ENCODE measurements around the gene SH2D5. TPM values are rescaled to one million over a fixed set of nuclear protein-coding genes. Genes with fewer than 3 reads are reported as not detected.
"Not testable (repeated sequence)": the region's sequence is repeated elsewhere in the genome, so short reads cannot be mapped to it uniquely, and the experiment has no call there.

Gene SH2D5
- total RNA-seq, 2 experiments from 2014 or later: 1.3 to 1.6 TPM

DNA sequence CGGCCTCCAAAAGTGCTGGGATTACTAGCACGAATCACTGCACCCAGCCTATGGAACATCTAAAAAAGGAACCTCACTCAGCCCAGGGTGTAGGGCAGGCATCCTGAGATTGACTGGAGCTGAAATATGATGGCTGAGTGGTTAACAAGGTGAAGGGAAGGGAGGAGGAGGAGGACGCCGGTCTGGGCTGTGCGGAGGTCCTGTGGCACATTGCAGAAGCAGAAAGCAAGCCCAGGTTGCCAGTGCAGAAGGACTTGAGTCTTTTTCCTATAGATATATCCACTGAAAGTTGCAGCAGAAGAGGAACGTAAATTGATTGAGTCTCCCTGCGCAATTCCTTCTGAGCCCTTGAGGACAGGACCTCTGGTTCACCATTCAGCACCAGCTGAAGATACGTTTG, 13.2 kb downstream of the SH2D5 start:
- H3K4me3 Mint-ChIP-seq: no peak overlapping the region
- DNase-seq: no peak
- no peaks in the 10 kb centered on the region for H3K9me3 Mint-ChIP-seq
- peaks cover 28% of the 10 kb centered on the region for H3K27me3 Mint-ChIP-seq
- ChIA-PET POLR2A (no interaction called here), CTCF (interaction anchor here (2.6 kb wide), 1 partner anchor 23 kb away, joined by 15 read pairs; no protein-coding TSS in a partner anchor)
- ATAC-seq: no peak
- no peaks in the 10 kb centered on the region for H3K36me3 Mint-ChIP-seq (ENCODE audit: low read depth)
- no peaks in the 10 kb centered on the region for H3K4me1 Mint-ChIP-seq (ENCODE audit: low read depth)
- H3K27ac Mint-ChIP-seq: no peak overlapping the region
- TF ChIP-seq, protein P1, sequence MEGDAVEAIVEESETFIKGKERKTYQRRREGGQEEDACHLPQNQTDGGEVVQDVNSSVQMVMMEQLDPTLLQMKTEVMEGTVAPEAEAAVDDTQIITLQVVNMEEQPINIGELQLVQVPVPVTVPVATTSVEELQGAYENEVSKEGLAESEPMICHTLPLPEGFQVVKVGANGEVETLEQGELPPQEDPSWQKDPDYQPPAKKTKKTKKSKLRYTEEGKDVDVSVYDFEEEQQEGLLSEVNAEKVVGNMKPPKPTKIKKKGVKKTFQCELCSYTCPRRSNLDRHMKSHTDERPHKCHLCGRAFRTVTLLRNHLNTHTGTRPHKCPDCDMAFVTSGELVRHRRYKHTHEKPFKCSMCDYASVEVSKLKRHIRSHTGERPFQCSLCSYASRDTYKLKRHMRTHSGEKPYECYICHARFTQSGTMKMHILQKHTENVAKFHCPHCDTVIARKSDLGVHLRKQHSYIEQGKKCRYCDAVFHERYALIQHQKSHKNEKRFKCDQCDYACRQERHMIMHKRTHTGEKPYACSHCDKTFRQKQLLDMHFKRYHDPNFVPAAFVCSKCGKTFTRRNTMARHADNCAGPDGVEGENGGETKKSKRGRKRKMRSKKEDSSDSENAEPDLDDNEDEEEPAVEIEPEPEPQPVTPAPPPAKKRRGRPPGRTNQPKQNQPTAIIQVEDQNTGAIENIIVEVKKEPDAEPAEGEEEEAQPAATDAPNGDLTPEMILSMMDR (IDR thresholded peaks at IDR 0.05): no peak
- intact Hi-C loops (cut with micrococcal nuclease): no loop called here

DNA sequence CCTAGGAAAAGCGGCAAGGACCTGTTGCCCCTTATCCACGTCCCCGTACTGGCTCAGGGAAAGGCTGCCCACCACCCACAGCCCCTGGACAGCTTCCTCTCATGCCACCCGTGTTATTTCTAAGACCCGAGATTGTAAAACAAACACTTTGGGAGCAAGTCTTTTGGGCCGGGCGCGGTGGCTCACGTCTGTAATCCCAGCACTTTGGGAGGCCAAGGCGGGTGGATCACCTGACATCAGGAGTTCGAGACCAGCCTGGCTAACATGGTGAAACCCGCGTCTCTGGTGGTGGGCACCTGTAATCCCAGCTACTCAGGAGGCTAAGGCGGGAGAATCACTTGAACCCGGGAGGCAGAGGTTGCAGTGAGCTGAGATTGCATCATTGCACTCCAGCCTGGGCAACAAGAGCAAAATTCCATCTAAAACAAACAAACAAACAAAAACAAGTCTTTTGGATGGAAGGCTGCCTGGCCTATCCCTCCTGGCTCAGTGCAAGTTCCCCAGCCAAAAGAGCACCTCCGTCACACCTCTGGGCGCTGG, 14.1 kb downstream of the SH2D5 start:
- ChIA-PET CTCF (interaction anchor here (1.9 to 2.6 kb wide), 2 partner anchors 12 to 22 kb away, joined by 4 to 15 read pairs; no protein-coding TSS in a partner anchor), POLR2A (interaction anchor here (0.6 to 0.9 kb wide), 2 partner anchors 9 to 143 kb away, joined by 3 to 4 read pairs; no protein-coding TSS in a partner anchor)
- H3K36me3 Mint-ChIP-seq (ENCODE audit: low read depth); H3K27ac Mint-ChIP-seq; H3K9me3 Mint-ChIP-seq; ATAC-seq; DNase-seq; H3K4me1 Mint-ChIP-seq (ENCODE audit: low read depth); intact Hi-C loops (cut with micrococcal nuclease): not testable (repeated sequence)
- H3K27me3 Mint-ChIP-seq: peaks cover 28% of the 10 kb centered on the region
- peak overlapping the region; percentile 37 for H3K4me3 Mint-ChIP-seq

DNA sequence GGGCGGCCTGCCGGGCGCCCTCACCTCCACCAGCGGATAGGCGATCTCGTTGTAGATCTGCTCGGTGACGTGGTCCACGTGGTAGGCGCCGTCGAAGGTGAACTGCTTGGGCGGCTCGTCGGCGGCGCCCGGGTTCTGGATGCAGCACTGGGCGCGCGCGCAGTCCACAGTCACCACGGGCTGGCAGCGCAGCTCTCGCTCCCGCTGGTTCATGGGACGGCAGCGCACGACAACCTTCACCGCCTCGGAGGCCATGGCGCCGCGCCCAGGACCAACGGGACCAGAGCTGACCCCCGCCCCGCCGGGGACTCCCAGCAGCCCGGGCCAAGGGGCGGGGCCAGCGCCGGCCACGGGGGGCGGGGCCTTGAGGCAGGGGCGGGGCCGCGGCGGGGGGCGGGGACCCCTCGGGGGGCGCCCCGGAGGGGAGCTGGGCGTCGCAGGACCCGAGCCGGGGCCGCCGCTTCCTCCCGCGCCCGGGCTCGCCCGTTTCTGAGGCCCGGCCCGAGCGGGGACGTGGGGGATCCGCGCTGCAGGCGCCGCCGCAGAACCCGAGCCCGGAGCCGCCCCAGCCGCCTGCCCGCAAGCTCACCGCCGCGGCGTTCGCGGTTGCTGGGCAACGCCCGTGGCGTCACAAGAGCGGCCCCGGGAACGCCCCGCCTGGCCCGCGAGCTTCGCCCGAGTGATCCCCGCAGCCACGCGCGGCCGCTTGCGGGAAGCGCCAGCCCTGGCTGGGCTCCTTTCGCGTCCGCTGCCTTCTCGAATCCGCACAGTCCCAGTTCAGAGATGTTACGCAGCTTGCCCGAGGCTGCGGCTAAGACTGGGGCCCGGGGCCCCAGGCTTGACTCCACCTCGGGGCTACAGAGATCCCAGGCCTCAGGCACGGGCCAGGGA, 14.8 kb downstream of the SH2D5 start, which contains the start of gene KIF17:
TSS of gene KIF17 (minus strand) at position 556 of the 891 bp plus-strand sequence. CDS start at position 255, 301 bp downstream.
- TF ChIP-seq, protein P1 (IDR thresholded peaks at IDR 0.05): no peak
- intact Hi-C loops (cut with micrococcal nuclease): no loop called here
- Mint-ChIP-seq H3K27ac (no peak within 1 kb of the TSS), H3K4me3 (peak within 1 kb of the TSS; percentile 37), H3K4me1 (ENCODE audit: low read depth) (no peaks in the 10 kb centered on the region), H3K27me3 (peaks cover 28% of the 10 kb centered on the region), H3K36me3 (ENCODE audit: low read depth) (no peaks in the 10 kb centered on the region), H3K9me3 (no peaks in the 10 kb centered on the region)
- ChIA-PET CTCF (interaction anchor here (1.9 to 2.6 kb wide), 2 partner anchors 13 to 21 kb away, joined by 4 to 15 read pairs; no protein-coding TSS in a partner anchor), POLR2A (interaction anchor here (0.6 to 0.9 kb wide), 2 partner anchors 10 to 142 kb away, joined by 3 to 4 read pairs; no protein-coding TSS in a partner anchor)
- peak; percentile 56 for DNase-seq
- peak; percentile 67 for ATAC-seq

GRCh38 chr1:20716232-20716631, 16.3 kb downstream of the SH2D5 start:
- ChIA-PET CTCF (no interaction called here), POLR2A (no interaction called here)
- DNase-seq (no peak), ATAC-seq (no peak)
- H3K9me3 Mint-ChIP-seq: no peaks in the 10 kb centered on the region
- TF ChIP-seq, protein P1 (IDR thresholded peaks at IDR 0.05): no peak
- H3K4me1 Mint-ChIP-seq (ENCODE audit: low read depth): no peaks in the 10 kb centered on the region
- no peak overlapping the region for H3K27ac Mint-ChIP-seq
- H3K27me3 Mint-ChIP-seq: peaks cover 28% of the 10 kb centered on the region
- intact Hi-C loops (cut with micrococcal nuclease): no loop called here
- H3K4me3 Mint-ChIP-seq: no peak overlapping the region
- no peaks in the 10 kb centered on the region for H3K36me3 Mint-ChIP-seq (ENCODE audit: low read depth)

DNA sequence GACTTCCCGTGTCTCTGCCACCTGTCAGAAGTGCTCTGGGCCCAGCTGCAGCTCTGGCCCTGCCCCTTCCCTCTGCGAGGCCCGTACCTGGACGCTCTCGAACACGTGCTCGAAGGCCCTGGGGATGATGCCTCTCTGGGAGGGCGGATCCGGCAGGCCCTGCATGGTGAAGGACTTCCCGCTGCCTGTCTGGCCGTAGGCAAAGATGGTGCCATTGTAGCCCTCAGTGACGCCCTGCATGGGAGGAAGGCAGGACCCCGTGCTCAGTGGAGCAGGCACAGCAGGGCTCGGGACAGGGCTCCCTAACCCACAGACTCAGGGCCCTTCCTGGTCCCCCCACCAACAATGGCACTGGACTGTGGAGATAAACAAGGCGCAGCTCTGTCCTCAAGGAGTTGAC, 17.1 kb downstream of the SH2D5 start:
- Mint-ChIP-seq H3K27me3 (peaks cover 28% of the 10 kb centered on the region), H3K27ac (no peak overlapping the region), H3K36me3 (ENCODE audit: low read depth) (no peaks in the 10 kb centered on the region), H3K4me3 (no peak overlapping the region), H3K4me1 (ENCODE audit: low read depth) (no peaks in the 10 kb centered on the region), H3K9me3 (no peaks in the 10 kb centered on the region)
- TF ChIP-seq, protein P1 (IDR thresholded peaks at IDR 0.05): no peak
- ChIA-PET CTCF (no interaction called here), POLR2A (no interaction called here)
- DNase-seq (no peak), ATAC-seq (no peak)
- intact Hi-C loops (cut with micrococcal nuclease): no loop called here
